ENCODE measurements around the gene TMEM62.

The TMEM62 gene

DNA sequence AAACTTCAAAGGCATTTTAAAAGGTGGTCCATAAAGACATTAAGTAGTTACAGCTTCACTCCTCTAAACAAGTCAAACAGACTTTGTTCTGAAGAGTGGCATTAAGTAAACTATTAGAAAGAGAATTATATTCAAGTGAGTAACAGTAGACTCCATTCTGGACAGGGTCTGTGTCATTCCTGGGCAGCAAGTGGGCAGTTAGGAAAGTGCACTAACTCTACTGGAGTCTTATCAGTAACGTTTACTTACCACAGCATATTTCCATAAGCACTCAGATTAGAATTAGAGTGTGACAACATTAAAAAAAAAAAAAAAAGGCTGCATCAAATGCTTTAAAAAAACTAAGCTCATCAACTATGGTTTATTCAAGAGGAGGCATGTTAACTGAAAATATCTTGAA, 38.1 kb upstream of the TMEM62 start:
- Histone ChIP-seq H3K4me1 (ENCODE audit: insufficient read depth, low read length, poor library complexity, severe bottlenecking) (peaks cover 18% of the 10 kb centered on the region), H3K79me2 (ENCODE audit: insufficient read depth, low read length) (peaks cover 91% of the 10 kb centered on the region), H3K9me3 (ENCODE audit: insufficient read depth, low read depth, low read length) (no peaks in the 10 kb centered on the region), H3K9me2 (replicated peaks; ENCODE audit: low read depth, low read length) (no peaks in the 10 kb centered on the region), H3K9ac (ENCODE audit: low read depth, low read length, poor library complexity, severe bottlenecking) (no peak overlapping the region), H2AFZ (ENCODE audit: low read length) (no peak overlapping the region), H3K36me3 (ENCODE audit: insufficient read depth, low read length) (no peaks in the 10 kb centered on the region; the same call in 1 of the 2 replicates), H4K20me1 (ENCODE audit: insufficient read depth, low read length, poor library complexity, severe bottlenecking) (peaks cover 17% of the 10 kb centered on the region), H3K4me3 (ENCODE audit: low read length, poor library complexity, severe bottlenecking) (no peak overlapping the region), H3F3A (ENCODE audit: low read depth) (no peaks in the 10 kb centered on the region), H3K27me3 (ENCODE audit: insufficient read depth, low read length, poor library complexity, severe bottlenecking) (no peaks in the 10 kb centered on the region), H3K4me2 (ENCODE audit: low read depth, low read length, poor library complexity, severe bottlenecking) (no peak overlapping the region)
- TF ChIP-seq, protein P1, sequence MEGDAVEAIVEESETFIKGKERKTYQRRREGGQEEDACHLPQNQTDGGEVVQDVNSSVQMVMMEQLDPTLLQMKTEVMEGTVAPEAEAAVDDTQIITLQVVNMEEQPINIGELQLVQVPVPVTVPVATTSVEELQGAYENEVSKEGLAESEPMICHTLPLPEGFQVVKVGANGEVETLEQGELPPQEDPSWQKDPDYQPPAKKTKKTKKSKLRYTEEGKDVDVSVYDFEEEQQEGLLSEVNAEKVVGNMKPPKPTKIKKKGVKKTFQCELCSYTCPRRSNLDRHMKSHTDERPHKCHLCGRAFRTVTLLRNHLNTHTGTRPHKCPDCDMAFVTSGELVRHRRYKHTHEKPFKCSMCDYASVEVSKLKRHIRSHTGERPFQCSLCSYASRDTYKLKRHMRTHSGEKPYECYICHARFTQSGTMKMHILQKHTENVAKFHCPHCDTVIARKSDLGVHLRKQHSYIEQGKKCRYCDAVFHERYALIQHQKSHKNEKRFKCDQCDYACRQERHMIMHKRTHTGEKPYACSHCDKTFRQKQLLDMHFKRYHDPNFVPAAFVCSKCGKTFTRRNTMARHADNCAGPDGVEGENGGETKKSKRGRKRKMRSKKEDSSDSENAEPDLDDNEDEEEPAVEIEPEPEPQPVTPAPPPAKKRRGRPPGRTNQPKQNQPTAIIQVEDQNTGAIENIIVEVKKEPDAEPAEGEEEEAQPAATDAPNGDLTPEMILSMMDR (conservative IDR thresholded peaks at IDR 0.05; ENCODE audit: low read length): no peak
- no peak for TF ChIP-seq EZH2phosphoT487 (IDR thresholded peaks at IDR 0.05; ENCODE audit: borderline replicate concordance)

DNA sequence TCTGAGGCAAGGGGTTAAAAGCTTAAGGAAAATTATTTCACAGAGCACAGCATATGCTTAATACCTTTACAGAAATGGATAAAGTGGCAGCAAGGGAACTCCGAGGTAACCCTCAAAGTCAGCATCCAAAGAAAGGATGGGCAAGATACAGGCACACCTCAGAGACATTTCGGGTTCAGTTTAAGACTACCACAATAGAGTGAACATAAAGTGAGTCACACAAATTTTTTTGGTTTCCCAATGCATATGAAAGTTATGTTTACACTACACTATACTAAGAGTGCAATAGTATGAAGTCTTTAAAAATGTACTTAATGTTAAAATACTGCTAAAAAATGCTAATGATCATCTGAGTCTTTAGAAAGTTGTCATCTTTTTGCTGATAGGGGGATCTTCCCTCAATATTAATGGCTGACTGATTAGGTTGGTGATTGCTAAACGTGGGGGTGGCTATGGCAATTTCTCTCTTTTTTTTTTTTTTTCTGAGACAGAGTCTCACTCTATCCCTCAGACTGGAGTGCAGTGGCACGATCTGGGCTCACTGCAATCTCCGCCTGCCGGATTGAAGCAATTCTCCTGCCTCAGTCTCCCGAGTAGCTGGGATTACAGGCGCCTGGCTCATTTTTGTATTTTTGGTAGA, 37.6 kb upstream of the TMEM62 start:
- Histone ChIP-seq H3K4me2 (ENCODE audit: low read depth, low read length, poor library complexity, severe bottlenecking) (no peak overlapping the region), H4K20me1 (ENCODE audit: insufficient read depth, low read length, poor library complexity, severe bottlenecking) (peaks cover 20% of the 10 kb centered on the region), H3K4me1 (ENCODE audit: insufficient read depth, low read length, poor library complexity, severe bottlenecking) (peaks cover 24% of the 10 kb centered on the region), H3K79me2 (ENCODE audit: insufficient read depth, low read length) (peaks cover 94% of the 10 kb centered on the region), H3K27me3 (ENCODE audit: insufficient read depth, low read length, poor library complexity, severe bottlenecking) (no peaks in the 10 kb centered on the region), H3K36me3 (ENCODE audit: insufficient read depth, low read length) (no peaks in the 10 kb centered on the region; the same call in 1 of the 2 replicates), H3K9me2 (replicated peaks; ENCODE audit: low read depth, low read length) (no peaks in the 10 kb centered on the region), H2AFZ (ENCODE audit: low read length) (no peak overlapping the region), H3K9me3 (ENCODE audit: insufficient read depth, low read depth, low read length) (no peaks in the 10 kb centered on the region), H3F3A (ENCODE audit: low read depth) (no peaks in the 10 kb centered on the region), H3K9ac (ENCODE audit: low read depth, low read length, poor library complexity, severe bottlenecking) (no peak overlapping the region), H3K4me3 (ENCODE audit: low read length, poor library complexity, severe bottlenecking) (no peak overlapping the region)
- no peak for TF ChIP-seq EZH2phosphoT487 (IDR thresholded peaks at IDR 0.05; ENCODE audit: borderline replicate concordance)
- TF ChIP-seq, protein P1 (conservative IDR thresholded peaks at IDR 0.05; ENCODE audit: low read length): no peak

- no peak overlapping the region for H2AFZ ChIP-seq (ENCODE audit: low read length)
- H3K9ac ChIP-seq (ENCODE audit: low read depth, low read length, poor library complexity, severe bottlenecking): no peak overlapping the region
- peaks cover 29% of the 10 kb centered on the region for H3K4me1 ChIP-seq (ENCODE audit: insufficient read depth, low read length, poor library complexity, severe bottlenecking)
- H3K79me2 ChIP-seq (ENCODE audit: insufficient read depth, low read length): peaks cover 96% of the 10 kb centered on the region
- H3K36me3 ChIP-seq (ENCODE audit: insufficient read depth, low read length): no peaks in the 10 kb centered on the region; the same call in 1 of the 2 replicates
- H3K9me2 ChIP-seq (replicated peaks; ENCODE audit: low read depth, low read length): no peaks in the 10 kb centered on the region
- H3F3A ChIP-seq (ENCODE audit: low read depth): no peaks in the 10 kb centered on the region
- no peaks in the 10 kb centered on the region for H3K9me3 ChIP-seq (ENCODE audit: insufficient read depth, low read depth, low read length)
- no peaks in the 10 kb centered on the region for H3K27me3 ChIP-seq (ENCODE audit: insufficient read depth, low read length, poor library complexity, severe bottlenecking)
- TF ChIP-seq EZH2phosphoT487 (IDR thresholded peaks at IDR 0.05; ENCODE audit: borderline replicate concordance): no peak
- TF ChIP-seq, protein P1 (conservative IDR thresholded peaks at IDR 0.05; ENCODE audit: low read length): no peak
- H4K20me1 ChIP-seq (ENCODE audit: insufficient read depth, low read length, poor library complexity, severe bottlenecking): peaks cover 23% of the 10 kb centered on the region
- H3K4me2 ChIP-seq (ENCODE audit: low read depth, low read length, poor library complexity, severe bottlenecking): no peak overlapping the region
- H3K4me3 ChIP-seq (ENCODE audit: low read length, poor library complexity, severe bottlenecking): no peak overlapping the region
Measured at GRCh38 chr15:43096411-43096810, 37.0 kb upstream of the TMEM62 start.
